Right kidney (tissue), 9 donors: ENCODE results near the gene MMP10.

Experiments
- DNase-seq: peaks from one replicate; pipeline ENCODE4 v3.0.0-alpha.2; 2016
- long read RNA-seq, 8 donors: transcript quantifications; one replicate each; lab custom pipeline, GENCODE V29; 2026

The MMP10 gene
- long read RNA-seq, donor 1, result 0 reads
- long read RNA-seq, donor 2, result 0 reads
- long read RNA-seq, donor 3, result 0 reads
- long read RNA-seq, donor 4, result 0 reads
- long read RNA-seq, donor 5, result 0 reads
- long read RNA-seq, donor 6, result 0 reads
- long read RNA-seq, donor 7, result 0 reads
- long read RNA-seq, donor 8, result 0 reads

DNA sequence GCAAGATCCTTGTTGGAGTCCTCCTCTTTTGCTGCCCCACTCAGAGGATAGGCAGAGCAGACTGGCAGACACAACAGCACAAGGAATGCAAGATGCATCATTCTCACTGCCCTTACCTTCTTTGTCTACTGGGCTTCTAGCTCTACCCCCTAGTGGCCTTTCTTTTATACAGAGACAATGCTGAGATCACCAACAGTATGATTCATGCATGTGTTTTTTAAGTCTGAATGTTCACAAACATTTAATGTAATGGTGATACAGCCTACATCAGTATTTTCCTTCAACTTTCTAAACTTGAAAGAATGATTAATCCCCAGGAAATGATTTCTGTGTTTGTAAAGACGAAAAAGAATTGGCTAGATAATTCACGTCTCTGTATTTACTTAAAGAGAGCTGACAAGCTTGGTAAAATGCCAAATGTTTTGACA, at the start of gene MMP10:
Gene MMP10, minus strand, starts transcription at position 138 of the 428 bp plus-strand sequence. Its CDS starts 37 bp downstream, at position 101.
- DNase-seq, result no peak

DNA sequence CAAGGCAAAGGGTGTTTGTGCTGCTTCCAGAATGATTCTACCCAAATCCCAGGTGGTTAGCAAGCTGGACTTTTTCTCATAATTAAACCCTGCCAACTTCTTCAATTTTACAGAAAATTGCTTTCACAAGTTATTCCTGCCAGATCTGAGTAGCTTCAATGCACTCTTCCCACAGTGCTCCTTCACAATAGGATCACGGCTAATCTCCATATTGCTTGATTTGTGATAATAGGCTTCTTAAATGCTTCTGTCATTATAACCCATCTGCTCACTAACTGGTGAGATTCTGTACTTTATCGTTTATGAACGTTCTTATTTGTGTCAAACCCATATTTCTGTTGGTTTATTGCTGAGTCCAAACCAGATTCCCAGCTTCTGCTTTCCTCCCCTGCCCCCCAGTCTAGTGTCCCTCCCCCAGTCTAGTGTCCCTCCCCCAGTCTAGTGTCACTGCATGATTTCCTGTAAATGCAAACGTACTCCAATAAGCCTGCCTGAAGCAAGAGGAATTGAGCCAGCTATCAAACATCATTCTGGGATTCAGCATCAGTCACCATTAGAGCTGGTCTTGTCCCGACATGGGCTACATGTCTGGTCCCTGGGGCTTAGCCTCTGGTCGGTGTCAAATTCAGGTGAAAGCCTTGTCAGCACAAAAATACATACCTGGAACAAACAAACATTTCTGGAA, 49.0 kb upstream of the MMP10 start:
- DNase-seq, result no peak

DNA sequence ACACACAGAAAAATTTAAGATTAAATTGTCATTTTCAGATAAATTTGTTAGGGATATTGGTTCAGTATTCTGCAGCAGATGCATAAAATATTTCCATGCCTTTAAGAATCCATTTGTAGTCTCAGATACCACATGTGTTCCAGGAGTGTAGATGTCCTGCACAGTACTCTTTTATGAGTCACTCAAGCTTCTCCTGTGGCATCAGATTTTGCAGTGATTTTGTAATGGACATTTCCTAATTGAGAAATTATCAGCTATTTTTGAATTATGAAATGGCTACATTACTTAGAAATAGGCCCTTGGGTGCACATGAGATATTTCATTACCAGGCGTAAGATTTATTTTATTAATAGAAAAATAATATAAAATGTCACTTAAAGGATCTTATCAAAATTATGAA, 44.1 kb upstream of the MMP10 start:
- DNase-seq, result no peak

DNA sequence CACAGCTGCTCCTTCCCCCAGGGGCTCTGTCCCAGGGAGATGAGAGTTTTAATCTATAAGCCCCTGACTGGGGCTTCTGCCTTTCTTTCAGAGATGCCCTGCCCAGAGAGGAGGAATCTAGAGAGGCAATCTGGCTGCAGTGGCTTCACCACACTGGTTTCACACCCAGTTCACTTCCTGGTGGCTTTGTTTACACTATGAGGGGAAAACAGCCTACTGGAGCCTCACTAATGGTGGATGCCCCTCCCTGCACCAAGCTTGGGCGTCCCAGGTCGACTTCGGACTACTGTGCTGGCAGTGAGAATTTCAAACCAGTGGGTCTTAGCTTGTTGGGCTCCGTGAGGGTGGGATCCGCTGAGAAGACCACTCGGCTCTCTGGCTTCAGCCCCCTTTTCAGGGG, 39.1 kb upstream of the MMP10 start:
- DNase-seq, result no peak

DNA sequence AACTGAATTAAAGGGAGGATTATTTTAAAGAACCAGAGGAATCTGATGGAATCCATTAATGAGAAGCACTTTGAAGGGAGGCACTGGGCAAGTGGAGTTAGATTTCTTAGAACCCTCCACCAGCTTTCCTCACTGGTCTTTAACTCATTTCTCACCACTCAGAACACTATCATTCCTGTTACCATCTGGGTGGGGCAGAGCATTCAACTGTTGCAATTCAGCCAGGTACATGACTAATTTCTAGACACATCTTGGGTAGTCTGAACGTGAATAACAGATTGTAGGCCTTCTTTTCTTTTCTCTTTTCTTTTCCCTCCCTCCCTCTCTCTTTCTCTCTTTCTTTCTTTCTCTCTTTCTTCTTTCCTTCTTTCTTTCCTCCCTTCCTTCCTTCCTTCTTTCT, 33.1 kb upstream of the MMP10 start:
- no peak for DNase-seq

DNA sequence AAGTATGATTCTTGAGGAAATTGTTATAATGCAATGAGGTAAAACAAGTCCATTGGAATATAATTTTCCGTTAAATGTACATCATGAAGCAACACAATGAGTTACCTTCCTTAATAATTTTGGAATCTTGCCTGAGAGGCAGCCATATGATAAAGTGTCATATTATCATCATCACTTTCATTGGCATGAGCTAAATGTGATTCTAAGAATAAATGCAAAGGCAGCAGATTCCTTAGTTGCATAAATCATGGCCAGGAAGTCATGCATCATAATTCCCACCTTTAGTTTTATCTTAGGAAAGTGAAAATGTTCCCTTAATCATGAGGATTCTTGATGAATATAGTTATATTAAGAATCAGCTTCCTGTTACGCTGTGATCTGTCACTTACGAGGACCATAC, 31.8 kb upstream of the MMP10 start:
- DNase-seq, result no peak

DNA sequence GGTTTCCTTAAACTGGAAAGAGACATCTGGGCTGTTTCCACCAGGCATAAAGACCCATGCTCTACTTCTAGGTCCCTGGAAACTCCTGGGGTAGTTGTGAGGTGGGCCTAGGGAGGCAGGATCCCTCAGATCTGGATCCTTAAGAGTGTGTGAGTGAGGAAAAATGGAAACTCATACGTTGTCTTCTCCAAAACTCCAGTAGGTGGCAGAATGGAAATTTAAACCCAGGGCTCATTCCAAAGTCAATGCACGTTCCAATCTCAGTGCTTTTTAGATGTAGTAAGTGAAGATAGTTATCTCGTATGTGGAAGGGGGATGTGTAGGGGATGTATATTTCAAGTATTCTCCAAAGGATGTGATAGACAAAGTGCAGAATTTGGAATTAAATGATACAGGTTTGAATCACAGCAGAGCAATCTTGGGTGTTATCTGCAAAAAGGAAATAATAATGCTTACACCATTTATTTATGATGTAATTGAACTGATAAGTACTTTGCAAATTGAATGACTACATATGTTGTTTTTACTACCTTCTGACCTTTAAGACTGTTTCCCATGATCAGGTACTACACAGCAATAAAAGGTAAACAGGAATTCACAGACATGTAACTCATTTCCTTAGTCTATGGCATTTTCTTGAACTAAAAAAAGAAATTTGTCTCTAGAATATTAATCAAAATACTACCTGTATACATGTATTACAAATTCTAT, 30.7 kb upstream of the MMP10 start:
- no peak for DNase-seq

DNA sequence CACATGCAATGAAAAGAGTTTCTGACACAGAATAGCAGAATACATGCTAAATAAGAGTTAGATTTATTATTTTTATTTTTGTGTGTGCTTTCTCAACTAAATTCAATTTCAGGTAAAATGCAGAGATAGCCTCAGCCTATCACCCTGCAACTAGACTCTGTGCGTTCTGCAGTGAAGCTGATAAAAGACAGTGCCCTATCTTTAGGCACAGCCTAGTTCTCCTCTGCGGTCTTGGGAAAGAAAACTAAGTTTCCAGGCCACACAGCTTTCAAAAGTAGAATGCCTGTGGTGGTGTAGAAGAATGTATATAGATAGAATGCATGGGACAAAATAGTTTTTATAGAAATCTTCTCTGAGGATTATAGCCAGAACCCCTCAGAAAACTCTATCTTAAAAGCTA, 29.5 kb upstream of the MMP10 start:
- DNase-seq, result no peak

DNA sequence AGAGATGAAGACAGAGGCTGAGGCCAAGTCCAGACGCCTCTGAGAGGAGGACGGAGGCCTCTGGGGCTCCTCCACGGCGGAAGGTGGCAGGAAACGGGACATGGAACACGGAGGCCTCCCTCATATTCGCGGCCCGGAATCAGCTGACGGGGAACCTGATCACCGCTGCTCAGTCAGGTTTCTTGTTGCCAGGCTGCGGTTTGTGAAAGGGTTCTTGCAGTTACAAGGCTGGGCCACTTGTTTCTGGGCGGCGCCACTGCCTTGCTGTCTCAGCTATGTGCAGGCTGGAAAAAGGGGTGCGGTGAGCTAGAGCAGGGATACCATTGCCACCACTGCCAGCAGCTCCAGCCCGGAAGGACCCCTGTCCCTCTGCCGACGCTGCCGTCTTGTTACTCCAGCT, 27.5 kb upstream of the MMP10 start:
- no peak for DNase-seq

DNA sequence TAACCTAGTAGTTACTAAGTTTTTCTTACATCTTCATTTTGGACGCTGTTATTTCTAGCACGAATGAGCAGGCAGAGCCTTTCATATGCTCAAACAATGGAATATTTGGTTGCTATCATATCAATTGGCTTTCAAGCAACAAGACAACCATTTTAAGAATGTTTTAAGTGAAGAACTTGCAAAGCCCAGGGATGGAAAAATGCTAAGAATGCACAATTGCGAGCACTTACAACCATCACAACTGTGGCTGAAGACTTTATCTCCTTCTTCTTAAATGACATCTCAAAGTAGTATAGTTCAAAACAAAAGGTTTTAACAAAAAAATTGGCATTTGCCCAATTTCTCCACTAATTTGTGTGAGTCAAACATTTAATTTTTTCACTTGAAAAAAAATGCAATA, 25.9 kb upstream of the MMP10 start:
- DNase-seq, result no peak

DNA sequence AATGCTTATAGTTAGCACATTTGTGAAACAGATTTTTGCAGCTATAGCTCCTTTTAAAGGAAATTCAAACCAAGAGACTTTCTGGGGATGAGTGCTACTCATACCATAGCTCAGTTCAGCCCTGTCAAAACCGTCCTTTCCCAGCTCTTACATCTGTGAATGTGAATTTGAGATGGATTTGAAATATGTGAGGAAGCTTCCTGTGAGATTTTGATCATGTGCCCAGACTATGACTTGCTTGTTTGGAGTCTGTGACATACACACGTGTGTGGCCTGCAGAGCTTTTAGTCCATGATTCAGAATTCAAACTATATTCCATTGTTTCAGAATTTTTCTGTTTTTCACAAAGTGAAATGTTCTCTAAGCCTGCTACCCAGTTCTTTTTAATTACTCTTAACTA, 21.9 kb upstream of the MMP10 start:
- DNase-seq, result no peak

DNA sequence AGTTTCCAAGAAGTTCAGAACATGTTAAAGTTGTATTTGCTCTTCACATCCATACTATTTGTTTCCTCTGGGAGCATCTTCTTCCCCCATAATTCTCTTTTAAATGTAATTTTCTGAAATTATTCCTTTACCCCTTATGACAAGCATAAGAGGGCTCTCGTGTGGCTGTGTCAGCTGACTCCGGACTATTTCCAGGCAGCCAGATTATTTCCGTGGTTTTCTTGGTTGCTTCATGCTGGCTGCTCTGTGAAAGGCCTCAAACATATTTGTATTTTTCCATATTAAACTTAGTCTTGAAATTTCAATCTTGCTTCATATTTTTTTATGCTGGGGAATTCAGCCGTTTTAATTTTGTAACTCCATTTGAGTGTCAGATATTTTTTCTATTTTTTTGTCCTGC, 20.3 kb upstream of the MMP10 start:
- DNase-seq, result no peak

DNA sequence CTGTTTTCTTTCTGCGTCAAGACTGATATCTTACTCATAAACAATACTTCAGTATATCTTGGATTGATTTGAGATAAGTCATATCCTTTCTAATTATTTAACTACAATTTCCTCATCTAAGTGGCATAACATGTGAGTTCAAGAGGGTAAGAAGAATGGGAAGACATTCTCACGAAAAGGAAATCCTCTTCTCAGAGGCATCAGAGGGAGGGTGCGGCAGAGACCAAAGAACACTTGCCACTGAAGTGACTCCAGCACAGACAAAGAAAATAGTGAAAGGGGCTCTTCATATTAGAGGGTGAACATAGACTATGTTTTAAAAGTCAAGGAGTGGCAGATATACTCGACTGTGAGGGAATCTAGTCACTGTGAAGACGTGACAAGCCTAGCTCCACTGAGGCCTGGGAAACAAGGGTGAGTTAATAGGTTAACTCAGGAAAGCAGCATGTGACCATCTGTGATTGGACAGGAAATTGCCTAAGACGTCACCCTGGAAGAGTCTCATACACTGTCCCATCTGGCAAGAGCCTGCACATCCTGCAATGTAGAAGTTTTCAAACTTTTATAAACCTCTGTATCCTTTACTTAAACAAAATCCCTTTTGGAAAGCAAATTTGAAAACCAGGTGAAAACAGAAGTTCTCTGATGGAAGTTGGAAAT, 19.4 kb upstream of the MMP10 start:
- DNase-seq, result no peak

DNA sequence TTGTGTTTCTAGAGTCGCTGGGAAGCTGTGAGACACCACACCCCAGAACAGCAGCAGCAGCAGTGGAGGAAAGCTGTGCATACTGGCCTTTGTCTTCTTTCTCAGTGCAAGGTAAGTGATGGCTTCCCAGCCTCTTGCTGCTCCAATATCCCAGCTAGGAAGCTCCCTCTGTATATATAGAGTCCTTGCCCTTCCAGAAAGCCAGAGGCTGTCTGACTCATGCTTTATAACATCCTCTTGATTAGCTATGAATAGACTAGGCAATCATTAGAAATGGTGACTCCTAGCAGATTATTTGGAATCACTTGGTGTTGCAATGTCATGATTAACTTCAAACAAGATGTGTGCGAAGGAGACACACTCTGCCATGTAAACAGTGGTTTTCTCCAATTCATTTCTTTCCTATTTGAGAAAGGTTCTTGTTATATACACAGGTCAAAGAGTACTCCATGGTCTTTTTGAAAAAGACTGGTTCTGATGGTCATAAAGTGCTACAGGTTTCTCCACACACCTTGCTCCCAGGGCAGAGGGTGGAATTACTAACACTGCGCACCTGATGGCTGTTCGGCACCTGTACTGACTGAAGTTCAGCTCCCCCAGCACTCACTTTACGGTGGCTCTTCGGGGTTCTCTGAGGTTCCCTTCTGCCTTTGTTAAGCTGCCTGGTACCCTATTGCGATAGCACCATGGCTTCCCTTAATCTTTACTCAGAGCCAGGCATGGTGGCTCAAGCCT, 17.8 kb upstream of the MMP10 start, which contains the start of gene MMP1:
Gene MMP1, minus strand, starts transcription at position 149 of the 735 bp plus-strand sequence. Its CDS starts 68 bp downstream, at position 81.
- no peak for DNase-seq

DNA sequence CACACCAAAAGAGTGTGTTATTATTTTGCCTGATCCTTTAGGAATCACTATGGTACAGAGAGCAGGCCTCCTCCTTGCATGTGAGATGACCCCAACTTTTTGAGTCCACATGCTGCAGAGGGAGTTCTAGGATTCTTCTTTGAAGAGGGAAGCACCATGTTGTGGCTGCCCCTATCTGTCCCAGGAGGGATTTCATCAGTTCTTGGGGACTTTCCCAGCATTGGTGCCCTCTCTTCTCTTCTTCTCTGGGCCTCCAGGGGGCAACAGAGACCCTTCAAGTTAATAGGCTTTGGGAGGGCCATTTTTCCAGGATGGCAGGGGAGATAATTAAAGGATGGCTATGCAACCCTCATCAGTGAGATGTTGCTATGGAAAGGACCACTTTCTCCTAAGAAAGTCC, 14.0 kb upstream of the MMP10 start:
- DNase-seq, result no peak

DNA sequence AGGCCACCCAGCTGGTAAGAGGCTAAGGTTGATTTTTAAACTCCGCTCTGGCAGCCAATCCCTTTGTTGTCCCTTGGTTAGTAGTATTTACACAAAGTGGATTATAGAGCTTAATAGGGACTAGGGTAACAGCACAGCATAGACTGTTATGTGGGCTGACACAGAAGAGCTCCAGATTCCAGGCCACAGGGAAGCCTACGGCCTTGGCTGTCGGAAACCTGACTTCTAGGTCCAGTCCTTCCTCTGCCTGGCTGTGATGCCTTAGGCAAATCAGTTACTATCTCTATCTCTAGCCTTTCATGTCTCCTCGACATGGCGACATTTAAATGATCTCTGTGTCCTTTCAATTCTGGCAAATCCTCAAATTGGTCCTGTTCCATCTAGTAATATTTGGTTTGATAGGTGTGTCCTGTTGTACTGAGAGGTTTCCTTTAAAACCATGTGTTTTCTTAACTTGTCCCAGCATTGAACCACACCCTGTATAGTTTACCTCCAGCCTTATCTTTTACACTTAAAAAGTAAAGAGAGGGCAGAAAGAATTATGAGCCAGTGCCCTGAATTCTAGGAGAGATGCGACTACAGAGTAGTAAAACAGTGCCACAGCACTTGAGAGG, 13.4 kb upstream of the MMP10 start:
- no peak for DNase-seq

DNA sequence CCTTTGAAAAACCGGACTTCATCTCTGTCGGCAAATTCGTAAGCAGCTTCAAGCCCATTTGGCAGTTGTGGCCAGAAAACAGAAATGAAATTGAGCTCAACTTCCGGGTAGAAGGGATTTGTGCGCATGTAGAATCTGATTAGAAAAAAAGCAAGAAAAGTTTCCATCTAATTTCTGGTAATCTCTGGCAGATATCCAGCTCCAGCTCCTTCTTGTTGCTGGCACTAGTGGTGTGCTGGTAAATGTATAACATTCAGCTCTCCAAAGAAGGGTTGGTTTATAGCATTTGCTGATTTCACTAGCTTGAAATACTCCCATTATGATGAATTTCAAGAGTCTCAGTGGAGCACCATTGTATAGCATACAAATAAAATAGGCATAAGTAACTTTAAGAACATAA, 12.2 kb upstream of the MMP10 start:
- no peak for DNase-seq

DNA sequence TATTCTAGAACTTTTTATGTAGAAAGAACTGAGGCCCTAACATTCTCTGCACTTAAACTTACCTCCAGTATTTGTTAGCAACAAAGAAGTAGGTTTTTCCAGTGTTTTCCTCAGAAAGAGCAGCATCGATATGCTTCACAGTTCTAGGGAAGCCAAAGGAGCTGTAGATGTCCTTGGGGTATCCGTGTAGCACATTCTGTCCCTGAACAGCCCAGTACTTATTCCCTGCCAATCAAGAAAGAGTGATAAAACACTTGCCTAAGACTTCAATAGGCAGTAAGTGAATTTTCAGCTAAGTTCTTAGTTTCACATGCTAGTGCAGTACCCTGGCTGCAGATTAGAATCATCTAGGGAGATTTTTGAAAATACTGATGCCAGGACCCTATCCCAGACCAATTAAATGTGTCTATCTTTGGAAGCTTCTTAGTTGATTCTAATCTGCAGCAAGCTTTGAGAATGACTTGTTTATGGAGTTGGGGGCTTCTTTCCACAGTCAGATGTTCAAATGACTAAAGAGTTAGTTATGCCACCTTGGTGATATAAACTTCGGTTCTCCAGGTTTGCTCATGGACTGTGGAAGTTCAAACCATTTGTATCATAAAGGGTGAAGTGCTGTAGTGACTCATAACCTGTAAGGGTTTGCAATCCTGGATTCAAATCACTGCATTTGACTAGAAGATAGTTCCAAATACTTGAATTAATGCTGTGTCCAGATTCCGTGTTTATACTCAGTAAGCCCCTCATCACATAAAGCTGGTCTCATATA, 11.0 kb upstream of the MMP10 start:
- DNase-seq, result no peak

DNA sequence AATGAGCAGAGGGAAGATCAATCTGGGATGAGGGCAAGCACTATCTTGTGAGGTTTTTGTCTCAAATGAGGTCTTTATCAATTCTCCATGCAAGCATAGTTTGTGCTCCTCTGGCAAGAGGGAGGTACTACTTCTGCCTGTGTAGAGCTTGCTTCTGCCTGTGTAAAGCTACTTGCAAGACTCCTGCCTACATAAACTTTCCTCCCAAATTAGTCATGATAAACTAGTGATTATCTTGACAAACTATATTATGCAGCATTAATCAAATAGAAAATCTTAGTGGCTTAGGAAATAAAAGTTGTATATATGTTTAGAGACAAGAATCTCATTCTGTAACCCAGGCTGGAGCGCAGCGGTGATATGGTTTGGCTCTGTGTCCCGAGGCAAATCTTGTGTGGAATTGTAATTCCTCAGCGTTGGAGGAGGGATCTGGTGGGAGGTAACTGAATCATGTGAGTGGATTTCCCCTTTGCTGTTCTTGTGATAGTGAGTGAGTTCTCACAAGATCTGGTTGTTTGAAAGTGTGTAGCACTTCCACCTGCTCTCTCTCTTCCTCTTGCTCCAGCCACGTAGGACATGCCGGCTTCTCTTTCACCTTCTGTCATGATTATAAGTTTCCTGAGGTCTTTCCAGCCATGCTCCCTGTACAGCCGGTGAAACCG, 8.0 kb upstream of the MMP10 start:
- no peak for DNase-seq

DNA sequence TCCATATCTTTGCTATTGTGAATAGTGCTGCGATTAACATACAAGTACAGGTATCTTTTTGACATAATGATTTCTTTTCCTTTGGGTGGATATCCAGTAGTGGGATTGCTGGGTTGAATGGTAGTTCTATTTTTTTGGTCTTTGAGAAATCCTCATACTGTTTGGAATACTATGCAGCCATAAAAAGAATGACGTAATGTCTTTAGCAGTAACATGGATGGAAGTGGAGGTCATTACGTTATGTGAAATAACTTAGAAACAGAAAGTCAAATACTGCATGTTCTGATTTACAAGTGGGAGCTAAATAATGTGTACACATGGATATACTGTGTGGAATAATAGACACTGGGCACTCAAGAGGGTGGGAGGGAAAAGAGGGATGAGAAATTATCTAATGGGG, 4.0 kb upstream of the MMP10 start:
- no peak for DNase-seq

DNA sequence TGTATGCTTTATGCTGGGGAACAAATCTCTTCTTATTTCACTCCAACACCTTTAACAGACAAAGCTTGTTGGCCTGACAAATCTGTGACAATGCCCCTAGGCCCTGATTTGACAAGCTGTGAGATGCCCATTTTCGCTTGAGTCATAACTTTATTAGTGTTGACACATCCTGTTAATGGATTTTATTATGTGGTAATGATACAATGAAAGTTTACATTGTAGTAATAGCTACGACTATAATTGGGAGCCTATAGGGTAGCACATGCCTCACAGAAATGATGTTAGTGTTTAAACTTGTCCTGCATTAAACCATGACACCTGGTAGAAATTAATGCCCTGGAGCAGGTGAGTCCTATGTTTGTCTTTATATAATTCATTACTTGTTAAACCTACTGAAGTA, 3.3 kb upstream of the MMP10 start:
- no peak for DNase-seq
